Measurements from ENCODE around the gene PICK1. TPM values are rescaled to one million over a fixed set of nuclear protein-coding genes. Genes with fewer than 3 reads are reported as not detected.

Gene PICK1
- total RNA-seq, 1 donor from 2014 or later = 74.3 TPM

GRCh38 chr22:38043151-38044039 is 13.8 kb upstream of the PICK1 start:
- no peak overlapping the region for H3K27ac Mint-ChIP-seq
- no peak for TF ChIP-seq CTCF (IDR thresholded peaks at IDR 0.05; ENCODE audit: unreplicated experiment)
- H3K27me3 Mint-ChIP-seq (ENCODE audit: low read depth) = peaks cover 2% of the 10 kb centered on the region
- no peak overlapping the region for H3K4me3 Mint-ChIP-seq
- no peaks in the 10 kb centered on the region for H3K36me3 Mint-ChIP-seq
- H3K4me1 Mint-ChIP-seq = no peaks in the 10 kb centered on the region
- H3K9me3 Mint-ChIP-seq = no peaks in the 10 kb centered on the region
- DNase-seq (ENCODE audit: low spot score in 2 of 2, unreplicated experiment in 2 of 2) = no peak

- no peak for DNase-seq (ENCODE audit: low spot score in 2 of 2, unreplicated experiment in 2 of 2)
These were observed 11.0 kb upstream of the PICK1 start for GRCh38 chr22:38046070-38046748.

GRCh38 chr22:38049812-38050619 is 7.2 kb upstream of the PICK1 start:
- peaks cover 6% of the 10 kb centered on the region for H3K27me3 Mint-ChIP-seq (ENCODE audit: low read depth)
- no peaks in the 10 kb centered on the region for H3K9me3 Mint-ChIP-seq
- H3K4me3 Mint-ChIP-seq = no peak overlapping the region
- no peaks in the 10 kb centered on the region for H3K36me3 Mint-ChIP-seq
- TF ChIP-seq CTCF (IDR thresholded peaks at IDR 0.05; ENCODE audit: unreplicated experiment) = no peak
- no peaks in the 10 kb centered on the region for H3K4me1 Mint-ChIP-seq
- DNase-seq (ENCODE audit: low spot score in 2 of 2, unreplicated experiment in 2 of 2) = no peak
- H3K27ac Mint-ChIP-seq = no peak overlapping the region

More at GRCh38 chr22:38046070-38046748, 11.0 kb upstream of the PICK1 start:
- no peak overlapping the region for H3K27ac Mint-ChIP-seq
- no peaks in the 10 kb centered on the region for H3K4me1 Mint-ChIP-seq
- peaks cover 6% of the 10 kb centered on the region for H3K27me3 Mint-ChIP-seq (ENCODE audit: low read depth)
- no peak overlapping the region for H3K4me3 Mint-ChIP-seq
- H3K9me3 Mint-ChIP-seq = no peaks in the 10 kb centered on the region
- TF ChIP-seq CTCF (IDR thresholded peaks at IDR 0.05; ENCODE audit: unreplicated experiment) = no peak
- no peaks in the 10 kb centered on the region for H3K36me3 Mint-ChIP-seq

GRCh38 chr22:38050720-38051119 is 6.5 kb upstream of the PICK1 start:
- DNase-seq (ENCODE audit: low spot score in 2 of 2, unreplicated experiment in 2 of 2) = no peak
- H3K36me3 Mint-ChIP-seq = no peaks in the 10 kb centered on the region
- H3K27me3 Mint-ChIP-seq (ENCODE audit: low read depth) = peaks cover 6% of the 10 kb centered on the region
- H3K4me1 Mint-ChIP-seq = no peaks in the 10 kb centered on the region
- H3K9me3 Mint-ChIP-seq = no peaks in the 10 kb centered on the region
- no peak for TF ChIP-seq CTCF (IDR thresholded peaks at IDR 0.05; ENCODE audit: unreplicated experiment)
- no peak overlapping the region for H3K4me3 Mint-ChIP-seq
- no peak overlapping the region for H3K27ac Mint-ChIP-seq

GRCh38 chr22:38051261-38051660 is 5.9 kb upstream of the PICK1 start:
- no peak overlapping the region for H3K27ac Mint-ChIP-seq
- no peak for DNase-seq (ENCODE audit: low spot score in 2 of 2, unreplicated experiment in 2 of 2)
- peaks cover 6% of the 10 kb centered on the region for H3K27me3 Mint-ChIP-seq (ENCODE audit: low read depth)
- TF ChIP-seq CTCF (IDR thresholded peaks at IDR 0.05; ENCODE audit: unreplicated experiment) = no peak
- H3K4me3 Mint-ChIP-seq = no peak overlapping the region
- no peaks in the 10 kb centered on the region for H3K36me3 Mint-ChIP-seq
- no peaks in the 10 kb centered on the region for H3K4me1 Mint-ChIP-seq
- no peaks in the 10 kb centered on the region for H3K9me3 Mint-ChIP-seq

Measured in mesothelial cell of epicardium (in vitro differentiated cells).